Neuronal stem cell (in vitro differentiated cells): ENCODE measurements around the gene CD151.
A peak's percentile ranks its signal among the peaks of the same experiment; 100 is the strongest.

Source experiments
- DNase-seq: peaks from one replicate; pipeline ENCODE4 v3.0.0-alpha.2; 2013; ENCODE audit warnings: low spot score
- H2AFZ ChIP-seq: one replicate; pipeline ENCODE4 v1.6.1; 2013; ENCODE audit warnings: mild to moderate bottlenecking, low read length, inconsistent platforms
- H2AK5ac ChIP-seq: 2 replicates; pipeline ENCODE4 v1.6.1; 2013; ENCODE audit warnings: low read depth, mild to moderate bottlenecking, inconsistent platforms, low read length, moderate library complexity, mixed read lengths
- H2BK120ac ChIP-seq: 2 replicates; pipeline ENCODE4 v1.6.1; 2013; ENCODE audit warnings: low read depth, mild to moderate bottlenecking, inconsistent platforms, low read length, moderate library complexity, mixed read lengths
- H2BK12ac ChIP-seq: one replicate; pipeline ENCODE4 v1.6.1; 2013; ENCODE audit warnings: low read length, inconsistent platforms
- H2BK15ac ChIP-seq: 2 replicates; pipeline ENCODE4 v1.6.1; 2013; ENCODE audit warnings: mild to moderate bottlenecking, low read length, inconsistent platforms, mixed read lengths
- H2BK5ac ChIP-seq: one replicate; pipeline ENCODE4 v1.6.1; 2013; ENCODE audit warnings: inconsistent platforms, mild to moderate bottlenecking, low read length, moderate library complexity
- H3K14ac ChIP-seq: one replicate; pipeline ENCODE4 v1.6.1; 2013; ENCODE audit warnings: low read length, inconsistent platforms
- H3K18ac ChIP-seq: 2 replicates; pipeline ENCODE4 v1.6.1; 2013; ENCODE audit warnings: low read length, inconsistent platforms
- H3K23ac ChIP-seq: 2 replicates; pipeline ENCODE4 v1.6.1; 2013; ENCODE audit warnings: low read depth, mild to moderate bottlenecking, mixed read lengths, low read length, inconsistent platforms; ENCODE audit not compliant: poor library complexity
- H3K27ac ChIP-seq: replicated peaks from 3 replicates; pipeline ENCODE4 v1.5.1; 2013; ENCODE audit warnings: low read length, inconsistent platforms
- H3K27me3 ChIP-seq, 3 experiments: 2 replicates each; pipeline ENCODE4 v1.6.1; 2013; ENCODE audit warnings: low read length in 3 of 3, mild to moderate bottlenecking in 2 of 3, inconsistent platforms in 1 of 3, low read depth in 1 of 3, mixed read lengths in 1 of 3, moderate library complexity in 1 of 3; ENCODE audit not compliant: control insufficient read depth in 3 of 3, insufficient read depth in 3 of 3
- H3K36me3 ChIP-seq, 2 donors: replicated peaks in 1 of 2; 2 replicates each; pipeline ENCODE4 v1.6.1; 2013; ENCODE audit warnings: low read length in 2 of 2; ENCODE audit not compliant: control insufficient read depth in 2 of 2, insufficient read depth in 2 of 2
- H3K4ac ChIP-seq: 2 replicates; pipeline ENCODE4 v1.6.1; 2013; ENCODE audit warnings: inconsistent platforms, mild to moderate bottlenecking, low read length, moderate library complexity
- H3K4me1 ChIP-seq, 2 donors: 1 replicate in 1 of 2; 2 replicates in 1 of 2; pipeline ENCODE4 v1.6.1; 2013; ENCODE audit warnings: low read length in 2 of 2, low read depth in 1 of 2; ENCODE audit not compliant: control insufficient read depth in 2 of 2, insufficient read depth in 1 of 2
- H3K4me2 ChIP-seq: one replicate; pipeline ENCODE4 v1.6.1; 2013; ENCODE audit warnings: mild to moderate bottlenecking, low read length, inconsistent platforms; ENCODE audit not compliant: insufficient read depth, poor library complexity, severe bottlenecking
- H3K4me3 ChIP-seq, 2 donors: 2 replicates each; pipeline ENCODE4 v1.5.1; 2013; ENCODE audit warnings: low read length in 2 of 2, mild to moderate bottlenecking in 2 of 2, inconsistent platforms in 1 of 2, moderate library complexity in 1 of 2
- H3K79me1 ChIP-seq: one replicate; pipeline ENCODE4 v1.6.1; 2013; ENCODE audit warnings: low read depth, mild to moderate bottlenecking, inconsistent platforms, low read length, moderate library complexity
- H3K9ac ChIP-seq: one replicate; pipeline ENCODE4 v1.6.1; 2013; ENCODE audit warnings: mild to moderate bottlenecking, low read depth, low read length, inconsistent platforms; ENCODE audit not compliant: poor library complexity
- H3K9me3 ChIP-seq, 2 donors: replicated peaks in 1 of 2; 2 replicates each; pipeline versions ENCODE3 to v1.6.1; 2013; ENCODE audit warnings: low read length in 2 of 2, mild to moderate bottlenecking in 2 of 2, inconsistent platforms in 1 of 2, low read depth in 1 of 2, mixed read lengths in 1 of 2, moderate library complexity in 1 of 2; ENCODE audit not compliant: control insufficient read depth in 2 of 2, insufficient read depth in 1 of 2
- H4K8ac ChIP-seq: one replicate; pipeline ENCODE4 v1.6.1; 2013; ENCODE audit warnings: low read depth, mild to moderate bottlenecking, inconsistent platforms, low read length, moderate library complexity
- H4K91ac ChIP-seq: one replicate; pipeline ENCODE4 v1.6.1; 2013; ENCODE audit warnings: low read length, low read depth, mild to moderate bottlenecking, inconsistent platforms; ENCODE audit not compliant: poor library complexity
- WGBS, 2 donors: extraction: QIAGEN DNeasy Blood & Tissue Kit; methylation state at CpG; one replicate each; pipeline ENCODE4 v1.1.7; 2013; ENCODE audit warnings: missing lambda C conversion rate in 2 of 2, mixed read lengths in 1 of 2; ENCODE audit not compliant: insufficient read length in 2 of 2, insufficient replicate concordance in 1 of 2; ENCODE audit errors: extremely low coverage in 2 of 2; 5-methylcytosine and 5-hydroxymethylcytosine counted together

CD151 gene

GRCh38 chr11:865462-866430 lies 33.0 kb downstream of the CD151 start:
- no peak overlapping the region for H2BK120ac ChIP-seq
- no peaks in the 10 kb centered on the region for H3K9me3 ChIP-seq
- no peak overlapping the region for H3K4me3 ChIP-seq
- WGBS, 2 donors = no CpG with 5 or more reads among the region's 41 CpGs
- no peak overlapping the region for H2BK5ac ChIP-seq
- H3K4me2 ChIP-seq = no peak overlapping the region
- no peak overlapping the region for H3K18ac ChIP-seq
- H4K8ac ChIP-seq = no peak overlapping the region
- peaks cover 4 to 43% of the 10 kb centered on the region in 2 donors for H3K36me3 ChIP-seq
- no peak for DNase-seq
- H3K9ac ChIP-seq = peak overlapping the region; percentile 70
- peak overlapping the region; percentile 46 for H2AK5ac ChIP-seq
- no peak overlapping the region for H3K23ac ChIP-seq
- H4K91ac ChIP-seq = no peak overlapping the region
- no peak overlapping the region for H3K27ac ChIP-seq
- H2BK12ac ChIP-seq = no peak overlapping the region
- no peak overlapping the region for H2BK15ac ChIP-seq
- H2AFZ ChIP-seq = no peak overlapping the region
- no peak overlapping the region for H3K4ac ChIP-seq
- H3K14ac ChIP-seq = no peak overlapping the region
- no peaks in the 10 kb centered on the region for H3K27me3 ChIP-seq
- peaks cover 7 to 17% of the 10 kb centered on the region in 2 donors for H3K4me1 ChIP-seq
- H3K79me1 ChIP-seq = peaks cover 5% of the 10 kb centered on the region

GRCh38 chr11:866481-866880 lies 33.7 kb downstream of the CD151 start:
- peaks cover 7 to 17% of the 10 kb centered on the region in 2 donors for H3K4me1 ChIP-seq
- no peak for DNase-seq
- no peak overlapping the region for H3K18ac ChIP-seq
- H3K9ac ChIP-seq = no peak overlapping the region
- no peak overlapping the region for H3K27ac ChIP-seq
- no peak overlapping the region for H3K4me3 ChIP-seq
- H2BK12ac ChIP-seq = no peak overlapping the region
- WGBS, 2 donors = no CpG with 5 or more reads among the region's 14 CpGs
- H3K9me3 ChIP-seq = no peaks in the 10 kb centered on the region
- H2BK120ac ChIP-seq = peak overlapping the region; percentile 47
- no peak overlapping the region for H2BK5ac ChIP-seq
- peaks cover 5% of the 10 kb centered on the region for H3K79me1 ChIP-seq
- no peaks in the 10 kb centered on the region for H3K27me3 ChIP-seq
- H4K8ac ChIP-seq = no peak overlapping the region
- H3K4me2 ChIP-seq = no peak overlapping the region
- H2BK15ac ChIP-seq = no peak overlapping the region
- no peak overlapping the region for H2AK5ac ChIP-seq
- H3K4ac ChIP-seq = no peak overlapping the region
- no peak overlapping the region for H4K91ac ChIP-seq
- H3K23ac ChIP-seq = peak overlapping the region; percentile 55
- H3K14ac ChIP-seq = no peak overlapping the region
- H3K36me3 ChIP-seq = peaks cover 4 to 46% of the 10 kb centered on the region in 2 donors
- H2AFZ ChIP-seq = no peak overlapping the region

- no peak overlapping the region for H2BK12ac ChIP-seq
- no peak overlapping the region for H2AFZ ChIP-seq
- no CpG with 5 or more reads among the region's 8 CpGs for WGBS, 2 donors
- H3K27ac ChIP-seq = no peak overlapping the region
- H3K4ac ChIP-seq = no peak overlapping the region
- H3K4me3 ChIP-seq = no peak overlapping the region
- no peak for DNase-seq
- H4K8ac ChIP-seq = no peak overlapping the region
- peaks cover 4 to 42% of the 10 kb centered on the region in 2 donors for H3K36me3 ChIP-seq
- no peak overlapping the region for H2AK5ac ChIP-seq
- H3K4me1 ChIP-seq = peaks cover 2 to 11% of the 10 kb centered on the region in 2 donors
- no peaks in the 10 kb centered on the region for H3K9me3 ChIP-seq
- H4K91ac ChIP-seq = no peak overlapping the region
- no peaks in the 10 kb centered on the region for H3K27me3 ChIP-seq
- H2BK15ac ChIP-seq = no peak overlapping the region
- H3K79me1 ChIP-seq = peaks cover 5% of the 10 kb centered on the region
- H3K18ac ChIP-seq = no peak overlapping the region
- H2BK120ac ChIP-seq = no peak overlapping the region
- H3K14ac ChIP-seq = no peak overlapping the region
- no peak overlapping the region for H3K23ac ChIP-seq
- H3K4me2 ChIP-seq = no peak overlapping the region
- peak overlapping the region; percentile 44 for H3K9ac ChIP-seq
- no peak overlapping the region for H2BK5ac ChIP-seq
Observed at GRCh38 chr11:867856-868358, 35.2 kb downstream of the CD151 start.

DNA sequence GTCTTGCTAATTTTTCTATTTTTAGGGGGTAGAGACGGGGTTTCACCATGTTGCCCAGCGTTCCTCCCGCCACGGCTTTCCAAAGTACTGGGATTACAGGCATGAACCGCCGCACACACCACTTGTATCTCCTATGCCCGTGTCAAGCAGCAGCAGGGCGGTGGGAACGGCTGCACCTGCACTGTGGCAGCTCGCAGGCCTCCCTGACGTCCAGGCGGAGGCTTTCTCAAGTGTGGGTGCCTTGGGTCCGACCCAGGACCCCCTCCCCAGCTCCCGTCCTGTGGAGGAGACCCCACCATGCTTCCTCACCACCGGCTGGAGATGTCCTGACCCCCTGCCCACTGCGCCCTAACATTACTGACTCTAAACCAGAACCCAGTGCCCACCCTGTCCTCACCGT lies 35.6 kb downstream of the CD151 start:
- no peak overlapping the region for H2AK5ac ChIP-seq
- H3K79me1 ChIP-seq = peaks cover 5% of the 10 kb centered on the region
- no peaks in the 10 kb centered on the region for H3K9me3 ChIP-seq
- no peak overlapping the region for H4K8ac ChIP-seq
- no peak overlapping the region for H3K4me3 ChIP-seq
- H3K23ac ChIP-seq = peak overlapping the region; percentile 85
- no peaks in the 10 kb centered on the region for H3K27me3 ChIP-seq
- H3K9ac ChIP-seq = peak overlapping the region; percentile 44
- peaks cover 4 to 40% of the 10 kb centered on the region in 2 donors for H3K36me3 ChIP-seq
- no peak overlapping the region for H2BK15ac ChIP-seq
- H2BK120ac ChIP-seq = no peak overlapping the region
- H2AFZ ChIP-seq = no peak overlapping the region
- H3K27ac ChIP-seq = no peak overlapping the region
- no CpG with 5 or more reads among the region's 17 CpGs for WGBS, 2 donors
- no peak overlapping the region for H3K4ac ChIP-seq
- no peak overlapping the region for H3K4me2 ChIP-seq
- no peak overlapping the region for H4K91ac ChIP-seq
- peaks cover 0 to 8% of the 10 kb centered on the region in 2 donors for H3K4me1 ChIP-seq
- H3K14ac ChIP-seq = no peak overlapping the region
- H2BK12ac ChIP-seq = no peak overlapping the region
- H3K18ac ChIP-seq = no peak overlapping the region
- DNase-seq = no peak
- H2BK5ac ChIP-seq = peak overlapping the region; percentile 90
